NCI-H1417 treated with DMSO at 0.1 percent for 48 hours (cell line): Measurements from ENCODE around the gene KCNK13.
"Not testable (repeated sequence)": the region's sequence is repeated elsewhere in the genome, so short reads cannot be mapped to it uniquely, and the experiment has no call there.

Experiments
- DNase-seq: peaks from one replicate; lab custom pipeline; 2025; lab: John Stamatoyannopoulos, UW

Gene KCNK13

DNA sequence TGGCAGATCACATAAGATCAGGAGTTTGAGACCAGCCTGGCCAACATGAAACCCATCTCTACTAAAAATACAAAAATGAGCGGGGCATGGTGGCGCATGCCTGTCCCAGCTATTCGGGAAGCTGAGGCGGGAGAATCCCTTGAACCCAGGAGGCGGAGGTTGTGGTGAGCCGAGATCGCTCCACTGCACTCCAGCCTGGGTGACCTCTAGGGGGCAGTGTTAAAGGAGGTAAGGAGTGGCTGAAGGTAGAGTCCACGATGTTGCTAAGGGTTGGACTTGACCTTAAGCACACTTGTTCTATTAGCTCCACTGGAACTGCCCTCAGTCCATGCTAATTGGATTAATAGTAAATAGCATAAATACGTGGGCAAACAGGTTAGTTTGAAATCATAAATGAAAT lies 132.1 kb downstream of the KCNK13 start:
- DNase-seq = no peak

DNA sequence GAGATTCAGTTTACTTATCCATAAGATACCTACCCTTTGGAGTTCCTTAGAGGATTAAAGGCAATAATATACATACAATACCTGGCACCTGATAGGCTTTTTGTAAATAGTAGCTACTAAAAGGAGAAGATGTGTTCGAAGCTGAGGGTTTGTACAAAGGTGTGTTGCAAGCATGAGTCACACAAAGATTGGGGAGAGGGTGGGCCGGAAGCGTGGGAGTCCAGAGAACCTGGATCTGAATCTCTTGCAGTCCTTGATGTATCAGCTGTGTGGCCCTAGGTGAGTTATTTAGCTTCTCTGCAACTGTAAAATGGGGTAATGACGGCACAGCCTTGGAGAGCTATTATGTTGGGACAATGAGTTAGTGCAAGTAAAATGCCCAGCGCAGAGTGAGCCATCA lies 132.9 kb downstream of the KCNK13 start:
- DNase-seq = no peak

DNA sequence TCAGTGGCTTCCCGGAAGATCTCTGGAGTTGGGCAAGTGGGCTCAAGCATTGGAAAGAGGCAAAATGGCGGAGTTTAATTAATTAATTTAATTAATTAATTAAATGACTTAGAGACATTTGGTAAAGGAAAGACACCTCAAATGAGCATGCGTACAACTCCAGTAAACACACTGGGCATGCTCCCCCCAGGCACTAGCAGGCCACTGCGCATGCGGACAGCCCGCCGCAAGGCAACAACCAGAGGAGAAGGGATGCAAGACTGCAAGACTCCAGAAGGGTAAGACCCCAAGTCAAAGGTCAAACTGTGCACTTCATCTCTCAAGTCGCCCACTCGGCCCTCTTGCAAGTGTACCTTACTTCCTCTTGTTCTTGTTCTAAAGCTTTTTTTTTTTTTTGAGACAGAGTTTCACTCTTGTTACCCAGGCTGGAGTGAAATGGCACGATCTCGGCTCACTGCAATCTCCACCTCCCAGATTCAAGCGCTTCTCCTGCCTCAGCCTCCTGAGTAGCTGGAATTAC lies 136.8 kb downstream of the KCNK13 start:
- no peak for DNase-seq

DNA sequence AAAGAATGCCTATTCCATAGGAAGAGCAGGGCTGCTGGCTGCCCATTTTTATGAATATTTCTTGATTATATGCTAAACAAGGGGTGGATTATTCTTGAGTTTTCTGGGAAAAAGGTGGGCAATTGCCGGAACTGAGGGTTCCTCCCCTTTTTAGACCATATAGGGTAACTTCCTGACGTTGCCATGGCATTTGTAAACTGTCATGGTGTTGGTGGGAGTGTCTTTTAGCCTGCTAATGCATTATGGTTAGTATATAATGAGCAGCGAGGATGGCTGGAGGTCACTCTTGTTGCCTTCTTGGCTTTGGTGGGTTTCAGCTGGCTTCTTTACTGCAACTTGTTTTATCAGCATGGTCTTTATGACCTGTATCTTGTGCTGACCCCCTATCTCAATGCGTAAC lies 138.8 kb downstream of the KCNK13 start:
- DNase-seq = not testable (repeated sequence)

DNA sequence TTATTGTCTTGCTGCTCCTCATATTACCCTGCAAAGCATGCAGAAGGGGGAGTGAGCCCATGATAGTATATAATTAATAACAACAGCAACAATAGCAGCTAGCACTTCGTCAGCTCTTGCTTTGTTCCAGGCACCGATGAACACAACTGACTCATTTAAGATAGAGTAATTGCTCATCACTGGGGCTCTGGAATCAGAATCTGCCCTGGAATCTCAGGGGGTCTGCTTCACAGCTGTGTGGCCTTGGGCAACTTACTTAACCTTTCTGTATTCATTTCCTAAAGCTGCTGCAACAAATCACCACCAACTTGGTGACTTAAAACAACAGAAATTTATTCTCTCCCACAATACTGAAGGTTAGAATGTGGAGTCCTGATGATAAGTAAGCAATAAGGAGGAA lies 139.6 kb downstream of the KCNK13 start:
- no peak for DNase-seq

DNA sequence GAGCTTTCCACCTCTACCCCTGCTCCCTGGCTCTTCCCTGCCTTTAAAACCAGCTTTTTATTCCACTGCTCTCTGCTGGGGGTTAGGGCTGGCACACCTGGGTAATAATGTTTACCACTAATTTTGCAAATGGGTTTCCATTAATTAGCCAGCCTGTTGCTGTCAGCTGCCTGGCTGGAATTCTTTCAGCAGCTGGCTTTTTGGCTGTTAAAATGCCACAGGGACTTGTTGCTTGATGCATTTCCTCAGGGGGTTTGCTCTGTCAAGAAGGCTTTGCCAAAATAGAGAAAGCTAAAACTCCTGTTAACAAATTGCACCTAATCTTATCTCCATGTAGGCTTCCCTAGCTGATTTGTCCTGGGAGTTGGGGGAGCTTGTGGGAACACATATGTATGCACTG lies 142.7 kb downstream of the KCNK13 start:
- DNase-seq = peak; percentile 81

DNA sequence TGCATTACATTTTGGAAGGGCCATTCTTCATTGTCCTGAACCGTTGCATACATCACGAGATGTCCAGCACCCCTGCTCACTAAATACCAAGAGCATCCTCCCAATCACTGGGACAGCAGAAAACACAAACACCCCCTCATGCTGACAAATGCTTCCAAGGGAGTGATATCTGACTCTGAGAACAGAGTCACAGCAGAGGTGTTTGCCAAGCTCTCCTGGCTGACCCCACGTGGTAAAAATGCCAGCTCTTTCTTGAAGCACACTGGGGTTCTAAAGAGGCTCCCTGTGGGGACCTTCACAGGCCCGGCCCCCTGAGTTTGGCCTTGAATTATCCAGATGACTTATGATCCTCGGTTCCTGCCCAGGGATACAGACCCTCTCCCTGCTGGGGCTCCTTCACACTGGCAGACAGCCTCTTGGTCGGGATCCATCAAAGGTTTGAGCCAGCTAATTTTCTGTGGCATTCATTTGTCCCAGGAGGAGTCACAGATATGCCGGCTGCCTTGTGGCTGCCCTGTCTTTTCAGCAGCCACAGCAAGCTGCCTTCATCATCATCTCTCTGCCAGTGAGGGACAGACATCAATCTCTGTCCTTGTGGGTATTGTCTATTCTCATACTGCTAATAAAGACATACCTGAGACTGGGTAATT lies 151.4 kb downstream of the KCNK13 start:
- no peak for DNase-seq

DNA sequence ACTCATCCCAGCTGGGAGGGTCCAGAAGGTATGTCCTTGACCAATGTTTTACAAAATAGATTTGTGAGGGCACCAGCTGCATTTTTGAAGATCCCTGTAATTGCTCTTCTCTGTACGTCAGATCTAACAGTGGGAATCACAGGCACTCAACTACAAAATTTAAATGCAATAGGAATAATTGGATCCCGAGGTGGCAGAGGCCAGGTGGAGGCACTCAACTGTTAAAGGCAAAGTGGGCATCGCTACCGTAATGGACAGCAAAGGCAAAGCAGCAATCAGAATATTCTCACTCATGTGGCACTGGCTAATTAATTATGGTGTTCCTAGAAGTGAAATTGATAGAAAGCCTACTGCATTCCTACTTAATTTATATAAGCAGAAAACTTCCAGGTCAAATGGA lies 166.7 kb downstream of the KCNK13 start:
- DNase-seq = no peak

DNA sequence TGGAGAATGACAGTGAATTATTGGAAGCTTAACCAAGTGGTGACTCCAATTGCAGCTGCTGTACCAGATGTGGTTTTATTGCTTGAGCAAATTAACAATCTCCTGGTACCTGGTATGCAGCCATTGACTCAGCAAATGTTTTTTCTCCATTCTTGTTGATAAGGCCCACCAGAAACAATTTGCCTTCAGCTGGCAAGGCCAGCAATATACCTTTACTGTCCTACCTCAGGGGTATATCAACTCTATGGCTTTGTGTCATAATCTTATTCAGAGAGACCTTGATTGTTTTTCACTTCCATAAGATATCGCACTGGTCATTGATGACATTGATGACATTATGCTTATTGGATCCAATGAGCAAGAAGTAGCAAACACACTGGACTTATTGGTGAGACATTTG lies 168.1 kb downstream of the KCNK13 start:
- DNase-seq = not testable (repeated sequence)
